Stimulated activated CD8-positive, alpha-beta memory T cell treated with anti-CD3 and anti-CD28 coated beads, Interleukin-15, amount 100 ng/mL, for 24 hours (primary cell): ENCODE results near the gene SMIM36.
"Not testable (repeated sequence)": the region's sequence is repeated elsewhere in the genome, so short reads cannot be mapped to it uniquely, and the experiment has no call there.

Experiments
- DNase-seq: peaks from one replicate; pipeline ENCODE4 v3.0.0-alpha.2; 2020; ENCODE audit warnings: low read depth

The SMIM36 gene

GRCh38 chr17:55413825-55414489 lies 97.3 kb downstream of the SMIM36 start:
- no peak for DNase-seq

- no peak for DNase-seq
Measured at GRCh38 chr17:55411463-55411855, 99.8 kb downstream of the SMIM36 start.

GRCh38 chr17:55410722-55411462 lies 100.4 kb downstream of the SMIM36 start:
- DNase-seq: no peak

- DNase-seq: no peak
Measured at GRCh38 chr17:55409030-55409800, 102.0 kb downstream of the SMIM36 start.

- no peak for DNase-seq
Measured at GRCh38 chr17:55407641-55408566, 103.3 kb downstream of the SMIM36 start.

- DNase-seq: no peak
Measured at GRCh38 chr17:55405600-55405999, 105.7 kb downstream of the SMIM36 start.

GRCh38 chr17:55404197-55404596 lies 107.1 kb downstream of the SMIM36 start:
- not testable (repeated sequence) for DNase-seq

- no peak for DNase-seq
Measured at GRCh38 chr17:55402374-55402773, 108.9 kb downstream of the SMIM36 start.
